ELF-1 (cell line): ENCODE measurements around the gene AGGF1.
"Not testable (repeated sequence)": the region's sequence is repeated elsewhere in the genome, so short reads cannot be mapped to it uniquely, and the experiment has no call there.

Experiments
- DNase-seq: peaks from one replicate; pipeline ENCODE4 v3.0.0-alpha.2; 2016; ENCODE audit warnings: low read depth, low spot score

Gene AGGF1

DNA sequence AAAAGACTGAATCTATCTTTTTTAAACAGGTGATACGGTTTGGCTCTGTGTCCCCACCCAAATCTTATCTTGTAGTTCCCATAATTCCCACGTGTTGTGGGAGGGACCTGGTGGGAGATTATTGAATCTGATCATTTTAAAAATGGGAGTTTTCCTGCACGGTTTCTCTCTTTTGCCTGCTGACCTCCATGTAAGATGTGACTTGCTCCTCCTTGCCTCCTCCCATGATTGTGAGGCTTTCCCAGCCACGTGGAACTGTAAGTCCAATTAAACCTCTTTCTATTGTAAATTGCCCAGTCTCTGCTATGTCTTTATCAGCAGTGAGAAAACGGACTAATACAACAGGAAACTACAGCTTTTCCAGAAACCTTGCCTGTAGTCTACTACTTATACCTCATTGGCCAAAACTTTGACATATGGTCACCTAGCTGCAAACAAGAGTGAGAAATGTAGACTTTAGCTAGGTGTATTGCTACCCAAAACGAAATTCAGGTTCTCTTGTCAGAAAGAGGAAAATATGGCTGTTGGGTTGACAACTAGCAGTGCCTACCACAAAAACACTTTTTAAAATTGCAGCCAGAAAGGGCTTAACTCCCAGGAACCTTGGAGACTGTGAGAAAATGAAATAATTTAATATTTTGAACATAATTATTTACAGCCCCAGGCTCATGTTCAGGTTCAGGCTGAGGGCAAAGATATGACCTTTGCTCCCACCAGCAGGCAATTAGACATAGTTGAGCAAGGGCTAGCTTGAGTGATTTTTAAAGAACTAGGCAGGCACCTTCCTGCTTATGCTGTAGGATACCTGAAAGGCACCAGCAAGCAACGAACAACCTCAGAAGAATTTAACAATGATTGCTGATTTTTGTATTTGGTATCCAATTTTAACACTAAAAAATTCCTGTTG lies 7.4 kb upstream of the AGGF1 start:
- DNase-seq, result no peak

DNA sequence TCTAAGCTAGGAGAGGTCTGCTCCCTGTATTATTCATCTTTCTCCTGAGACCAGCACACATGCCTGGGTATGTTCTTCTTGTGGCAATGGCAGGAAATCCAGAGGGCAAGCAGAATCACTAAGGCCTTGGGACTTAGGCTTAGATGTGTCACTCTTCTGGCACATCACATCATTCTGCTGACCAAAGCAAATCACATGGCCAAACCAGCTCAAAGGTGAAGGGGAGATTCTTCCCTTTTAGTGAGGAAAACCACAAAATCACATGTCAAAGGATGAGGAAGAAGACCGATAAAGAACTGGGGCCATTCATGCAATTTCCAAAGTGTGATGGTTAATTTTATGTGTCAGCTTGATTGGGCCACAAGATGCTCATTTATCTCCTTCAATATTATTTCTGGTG lies 5.7 kb upstream of the AGGF1 start:
- no peak for DNase-seq

DNA sequence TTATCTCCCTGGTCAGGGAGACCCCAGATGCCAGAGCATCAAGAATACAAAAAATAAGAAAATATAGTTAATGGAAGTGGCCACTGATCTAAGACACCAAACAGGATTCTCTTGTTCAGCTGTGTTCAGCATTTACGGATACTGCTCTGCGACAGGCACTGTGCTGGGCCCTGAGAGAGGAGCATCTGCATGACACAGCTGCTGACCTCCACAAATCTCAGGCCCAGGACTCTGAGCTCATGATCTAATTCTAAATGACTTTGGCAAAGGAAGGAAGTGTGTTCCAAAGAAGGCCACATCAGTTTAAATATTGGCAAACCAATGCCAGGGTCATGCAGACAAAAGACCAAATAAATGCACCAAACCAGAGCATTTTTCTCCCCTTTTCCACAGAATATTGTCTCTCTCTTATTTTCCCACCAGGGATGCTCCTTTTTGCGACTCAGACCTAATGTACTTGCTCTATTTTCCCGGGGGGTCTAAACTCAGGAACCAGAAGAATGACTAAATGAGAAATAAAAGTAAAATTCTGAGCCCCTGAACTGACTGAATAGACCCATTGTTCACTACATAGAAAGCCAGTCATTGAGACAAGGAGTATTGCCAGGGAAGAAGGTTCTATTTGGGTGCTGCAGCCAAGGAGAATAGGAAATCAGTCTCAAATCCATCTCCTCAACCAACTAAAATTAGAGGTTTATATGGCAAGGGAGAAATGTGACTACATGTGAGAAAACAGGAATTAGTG lies 1.4 kb upstream of the AGGF1 start:
- no peak for DNase-seq

DNA sequence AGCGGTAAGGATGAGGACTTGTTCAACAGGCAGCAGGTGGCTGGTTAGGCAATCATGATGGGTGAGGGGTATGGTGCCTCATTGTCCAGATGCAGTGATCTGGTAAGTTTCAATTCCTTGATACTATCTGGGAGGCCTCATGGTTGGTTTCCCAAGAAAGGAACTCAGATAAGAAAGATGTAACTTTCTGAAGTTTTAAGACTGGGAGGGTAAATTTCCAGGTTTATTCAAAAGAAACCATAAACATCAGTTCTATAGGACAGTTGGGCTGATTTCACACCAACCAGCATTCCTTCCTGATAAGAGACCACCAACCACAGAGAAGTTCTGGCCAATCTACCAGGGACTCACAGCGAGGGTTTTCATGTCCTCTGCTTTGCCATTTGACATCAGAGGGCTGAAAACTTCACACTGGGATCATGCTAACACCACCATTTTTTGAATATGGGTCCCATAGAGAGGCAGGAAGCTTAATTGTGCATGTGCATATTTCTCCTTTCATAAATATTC lies 773 bp upstream of the AGGF1 start:
- no peak for DNase-seq

- peak; percentile 2 for DNase-seq
Measured at GRCh38 chr5:77031891-77032290, 1.7 kb downstream of the AGGF1 start.

DNA sequence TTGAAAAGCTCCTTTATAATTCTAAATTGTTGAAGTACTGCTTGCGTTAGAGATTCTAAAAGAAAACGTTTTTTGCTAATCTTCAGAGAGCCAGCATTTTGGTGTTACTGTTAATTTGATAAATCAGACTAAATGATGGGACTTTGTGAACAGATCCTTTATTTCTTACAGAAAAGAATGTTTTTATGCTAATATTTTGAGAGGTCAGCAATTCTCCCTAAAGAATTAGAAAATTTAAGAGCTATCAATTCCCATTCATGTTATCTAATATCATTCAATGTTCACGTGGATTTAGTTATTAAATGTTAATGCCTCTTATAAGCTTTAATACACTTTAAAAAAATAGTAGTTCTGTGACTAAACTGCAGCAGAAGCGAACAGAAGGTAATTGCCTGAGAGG lies 2.4 kb downstream of the AGGF1 start:
- DNase-seq, result no peak

DNA sequence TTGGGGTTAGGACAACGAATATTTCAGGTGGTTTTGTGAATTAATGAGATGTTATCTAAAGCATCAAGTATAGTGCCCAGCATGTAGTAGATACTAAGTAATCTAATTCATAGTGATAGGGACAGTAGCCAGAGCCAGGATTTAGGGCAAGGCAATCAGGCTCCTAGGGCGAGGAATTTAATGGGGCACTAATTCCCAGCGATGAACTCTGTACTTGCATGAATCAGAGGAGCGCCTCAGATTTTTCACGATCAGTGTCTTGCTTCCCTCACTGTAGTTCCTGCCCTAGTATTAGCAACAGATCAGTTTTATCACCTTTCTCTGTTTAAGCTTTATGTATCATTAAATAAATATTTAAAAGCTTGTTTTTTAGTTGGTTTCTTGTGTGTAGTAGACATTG lies 3.1 kb downstream of the AGGF1 start:
- DNase-seq, result no peak

- DNase-seq, result no peak
Measured at GRCh38 chr5:77035950-77036349, 5.7 kb downstream of the AGGF1 start.

DNA sequence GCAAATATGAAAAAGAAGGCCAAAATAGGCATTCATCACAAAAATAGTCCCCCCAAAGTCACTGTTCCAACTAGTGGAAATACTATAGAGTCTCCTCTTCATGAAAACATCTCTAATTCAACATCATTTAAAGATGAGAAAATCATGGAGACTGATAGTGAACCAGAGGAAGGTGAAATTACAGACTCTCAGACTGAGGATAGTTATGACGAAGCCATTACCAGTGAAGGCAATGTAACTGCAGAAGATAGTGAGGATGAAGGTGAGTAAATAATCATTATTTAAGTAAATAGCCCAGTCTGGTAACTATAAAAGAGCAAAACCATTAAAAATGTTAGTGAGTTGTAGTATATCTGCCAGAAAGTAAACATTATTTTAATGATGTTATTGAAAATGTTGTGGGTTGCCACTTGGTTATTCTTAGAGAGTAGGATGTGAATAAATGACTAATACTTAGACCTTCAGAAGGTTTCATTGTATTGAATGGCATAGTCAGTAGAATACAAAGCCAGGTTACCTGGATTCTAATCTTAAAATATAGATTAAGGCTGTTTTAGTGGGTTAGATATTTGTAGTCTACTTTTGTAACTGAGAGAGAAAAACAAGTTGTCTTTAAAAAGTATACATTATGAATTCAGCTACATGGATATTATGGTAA lies 16.3 kb downstream of the AGGF1 start:
- DNase-seq, result no peak

DNA sequence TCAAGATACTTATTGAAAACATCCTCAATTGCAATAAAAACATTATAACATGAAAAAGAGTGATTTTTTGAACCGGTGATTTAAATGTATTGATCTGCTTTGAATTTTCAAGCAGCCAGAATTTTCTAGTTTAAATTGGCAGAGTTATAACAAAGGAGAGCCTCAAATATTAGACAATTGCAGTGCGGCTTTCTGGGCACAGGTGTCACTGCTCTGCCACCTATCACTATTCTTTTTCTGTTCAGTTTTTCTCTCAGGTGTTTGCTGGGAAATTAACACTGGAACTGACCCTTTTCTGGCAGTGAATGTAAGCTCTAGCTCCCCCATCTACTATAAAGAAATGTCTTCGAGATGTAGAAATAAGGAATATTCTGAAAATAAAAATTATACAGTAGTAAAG lies 33.8 kb downstream of the AGGF1 start:
- DNase-seq, result no peak

DNA sequence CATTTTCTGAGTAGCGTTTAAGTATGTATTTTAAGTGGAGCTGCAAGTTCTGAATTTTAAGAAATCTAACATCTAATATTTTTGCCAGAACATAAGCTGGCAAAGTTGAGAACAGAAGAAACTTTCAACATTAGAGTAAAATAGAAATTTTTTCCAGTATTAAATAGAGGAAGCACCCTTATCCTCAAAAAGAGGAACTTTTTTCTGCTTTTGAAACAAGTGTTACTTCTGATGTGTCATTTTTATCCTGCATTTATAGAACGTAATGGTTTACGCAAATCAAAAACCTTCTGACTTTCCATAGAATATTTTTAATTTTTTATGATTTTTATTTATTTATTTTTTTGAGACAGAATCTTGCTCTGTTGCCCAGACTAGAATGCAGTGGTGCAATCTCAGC lies 35.1 kb downstream of the AGGF1 start:
- DNase-seq, result no peak

GRCh38 chr5:77066184-77066583 lies 36.0 kb downstream of the AGGF1 start:
- no peak for DNase-seq

DNA sequence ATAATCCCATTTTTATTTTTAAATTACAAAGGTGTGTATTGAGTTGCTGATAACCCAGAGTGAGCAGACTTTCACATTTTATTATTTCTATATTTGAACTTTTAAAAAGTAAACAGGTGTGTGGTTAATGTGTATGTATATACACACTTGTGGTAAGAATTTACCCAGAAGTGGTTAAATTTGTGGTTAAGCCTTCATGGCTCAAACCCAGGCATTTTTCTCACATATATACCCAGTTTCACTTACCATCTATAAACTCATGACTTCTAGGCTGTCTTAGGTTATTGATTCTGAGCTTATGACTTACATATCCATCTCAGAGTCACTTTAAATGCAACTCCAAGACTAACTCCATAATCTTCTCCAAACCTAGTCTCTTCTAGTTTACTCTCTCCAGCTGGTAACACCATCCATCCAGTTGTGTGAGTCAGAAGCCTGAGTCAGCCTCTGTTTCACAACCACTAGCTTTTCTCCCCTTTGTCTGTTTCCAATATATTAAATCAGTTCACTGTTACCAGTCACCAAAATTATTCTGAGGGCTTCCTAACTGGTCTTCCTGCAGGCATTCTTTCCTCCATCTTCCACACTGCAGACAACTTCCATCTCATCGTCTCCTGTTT lies 36.7 kb downstream of the AGGF1 start:
- DNase-seq, result no peak

DNA sequence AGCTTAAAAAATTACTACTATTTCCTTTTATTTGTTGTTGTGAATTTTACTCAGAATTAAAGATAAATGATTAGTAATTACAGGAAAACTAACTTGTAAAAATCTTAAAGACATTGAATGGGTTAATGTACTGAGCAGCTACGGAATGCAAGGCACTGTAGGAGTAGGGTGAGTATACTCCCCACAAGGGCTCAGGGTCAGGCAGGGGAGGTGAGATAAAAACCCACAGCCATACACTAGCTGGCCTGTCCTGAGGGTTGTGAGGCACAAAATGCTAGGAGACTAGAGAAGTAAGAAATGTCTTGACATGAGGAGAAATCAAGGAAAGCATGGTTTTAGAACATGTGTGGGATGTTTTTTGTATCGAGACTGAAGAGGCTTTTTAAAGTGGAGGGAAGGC lies 43.5 kb downstream of the AGGF1 start:
- DNase-seq, result no peak

DNA sequence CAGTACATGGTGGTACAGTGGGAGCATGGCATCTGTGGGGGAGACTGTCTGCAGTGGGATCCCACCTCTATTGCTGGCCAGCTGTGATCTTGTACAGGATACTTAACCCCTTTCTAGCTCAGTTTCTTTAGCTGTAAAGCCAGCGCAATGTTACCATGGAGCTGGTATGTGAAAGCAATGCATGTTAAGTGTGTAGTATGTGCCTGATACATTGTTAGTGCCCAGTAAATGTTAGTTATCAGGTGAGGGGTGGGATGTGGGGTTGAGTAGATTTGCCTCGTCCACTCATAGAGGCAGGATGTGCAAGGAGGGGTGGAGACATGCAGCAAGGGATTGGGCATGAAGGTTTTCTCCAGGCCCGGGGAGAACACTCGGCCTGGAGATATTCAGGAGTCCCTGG lies 44.5 kb downstream of the AGGF1 start:
- DNase-seq, result no peak

DNA sequence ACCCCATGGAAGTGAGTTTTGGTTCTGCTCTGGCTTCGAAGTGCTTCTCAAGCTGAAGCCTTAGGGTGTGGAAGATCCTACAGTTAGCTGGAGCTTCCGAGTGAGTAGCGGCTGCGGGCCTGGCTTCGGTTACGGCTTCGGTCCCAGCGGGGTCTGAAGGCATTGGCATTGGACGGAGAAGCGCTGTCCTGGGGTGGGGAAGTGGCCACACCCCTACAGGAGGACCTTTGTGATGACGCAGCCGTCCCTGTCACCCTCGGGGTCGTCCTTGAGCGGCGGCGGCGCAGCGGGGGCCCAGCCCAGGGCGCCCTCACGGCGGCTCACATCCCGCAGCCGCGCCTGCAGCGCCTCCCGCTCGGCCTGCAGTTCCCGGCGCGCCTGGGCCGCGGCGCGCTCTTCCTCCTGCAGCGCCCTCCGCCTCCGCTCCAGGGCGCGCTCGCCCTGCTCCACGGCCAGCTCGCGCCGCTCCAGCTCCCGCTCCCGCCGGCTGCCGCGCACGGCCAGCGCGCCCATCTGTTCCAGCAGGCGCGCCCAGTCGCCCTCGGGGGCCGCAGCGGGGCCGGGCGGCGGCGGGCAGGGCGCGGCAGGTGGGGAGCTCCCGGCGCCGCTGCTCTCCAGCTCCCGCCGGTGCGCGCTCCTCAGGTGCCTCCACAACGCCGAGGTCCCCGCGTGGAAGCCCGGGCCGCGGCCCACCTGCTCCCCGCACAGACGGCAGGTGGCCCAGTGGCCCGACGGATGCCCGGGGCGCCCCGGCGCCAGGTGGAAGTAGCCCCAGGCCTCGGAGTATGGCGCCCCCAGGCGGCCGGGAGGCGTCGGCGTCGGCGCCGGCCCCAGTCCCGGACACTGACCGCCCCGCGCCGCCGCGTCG lies 47.0 kb downstream of the AGGF1 start:
- DNase-seq, result peak; percentile 77

GRCh38 chr5:77077829-77078176 lies 47.6 kb downstream of the AGGF1 start:
- DNase-seq, result no peak

GRCh38 chr5:77080479-77080878 lies 50.3 kb downstream of the AGGF1 start:
- not testable (repeated sequence) for DNase-seq

GRCh38 chr5:77080905-77081304 lies 50.7 kb downstream of the AGGF1 start:
- DNase-seq, result no peak

GRCh38 chr5:77082280-77082679 lies 52.1 kb downstream of the AGGF1 start:
- no peak for DNase-seq

- DNase-seq, result no peak
Measured at GRCh38 chr5:77083088-77083487, 52.9 kb downstream of the AGGF1 start.
